ENCODE data around the gene INHBB.

INHBB gene

GRCh38 chr2:120343433-120344105 is 2.4 kb upstream of the INHBB start:
- DNase-seq, result peak; percentile 20

GRCh38 chr2:120344214-120344975 is 1.5 kb upstream of the INHBB start:
- DNase-seq, result no peak

GRCh38 chr2:120344976-120345581 is 857 bp upstream of the INHBB start:
- DNase-seq, result no peak

GRCh38 chr2:120345608-120346007 is 328 bp upstream of the INHBB start:
- DNase-seq, result no peak

GRCh38 chr2:120346667-120347358 is 877 bp downstream of the INHBB start:
- peak; percentile 19 for DNase-seq

GRCh38 chr2:120347396-120348060 is 1.6 kb downstream of the INHBB start:
- DNase-seq, result no peak

- no peak for DNase-seq
Observed at GRCh38 chr2:120348134-120348736, 2.3 kb downstream of the INHBB start.

GRCh38 chr2:120348737-120349439 is 3.0 kb downstream of the INHBB start:
- no peak for DNase-seq

- DNase-seq, result no peak
Observed at GRCh38 chr2:120349440-120349921, 3.5 kb downstream of the INHBB start.

GRCh38 chr2:120350080-120350479 is 4.1 kb downstream of the INHBB start:
- DNase-seq, result no peak

GRCh38 chr2:120350801-120351320 is 4.9 kb downstream of the INHBB start:
- DNase-seq, result no peak

- DNase-seq, result no peak
Observed at GRCh38 chr2:120352696-120353590, 7.0 kb downstream of the INHBB start.

GRCh38 chr2:120353591-120353898 is 7.6 kb downstream of the INHBB start:
- no peak for DNase-seq

- no peak for DNase-seq
Observed at GRCh38 chr2:120353931-120354330, 8.0 kb downstream of the INHBB start.

GRCh38 chr2:120354467-120354866 is 8.5 kb downstream of the INHBB start:
- DNase-seq, result no peak

- no peak for DNase-seq
Observed at GRCh38 chr2:120354935-120355779, 9.2 kb downstream of the INHBB start.

GRCh38 chr2:120355780-120356266 is 9.9 kb downstream of the INHBB start:
- DNase-seq, result no peak

GRCh38 chr2:120357768-120358167 is 11.8 kb downstream of the INHBB start:
- DNase-seq, result no peak

GRCh38 chr2:120358734-120359465 is 13.0 kb downstream of the INHBB start:
- no peak for DNase-seq
